Neural progenitor cell (in vitro differentiated cells): ENCODE data around the gene POR. TPM values are rescaled to one million over a fixed set of nuclear protein-coding genes. Genes with fewer than 3 reads are reported as not detected.

ENCODE experiments used
- DNase-seq: peaks from one replicate; pipeline ENCODE4 v3.0.0-alpha.2; 2016; ENCODE audit warnings: low spot score
- H2AFZ ChIP-seq: fragments of 200-600 bp; sonication (generic); replicated peaks from 2 replicates; pipeline ENCODE4 v1.6.1; 2016; ENCODE audit warnings: antibody characterized with exemption
- H3F3A ChIP-seq: fragments of 200-600 bp; sonication (generic); 2 replicates; pipeline ENCODE4 v1.6.1; 2016; ENCODE audit warnings: antibody characterized with exemption, low read depth
- H3K27ac ChIP-seq: fragments of 200-600 bp; sonication (generic); 2 replicates; pipeline ENCODE4 v1.5.1; 2016; ENCODE audit warnings: mild to moderate bottlenecking
- H3K27me3 ChIP-seq: fragments of 200-600 bp; sonication (generic); 2 replicates; pipeline ENCODE4 v1.6.1; 2016; ENCODE audit warnings: mild to moderate bottlenecking, moderate library complexity
- H3K36me3 ChIP-seq: fragments of 200-600 bp; sonication (generic); 2 replicates; pipeline ENCODE4 v1.5.1; 2016
- H3K4me1 ChIP-seq: fragments of 200-600 bp; sonication (generic); 2 replicates; pipeline ENCODE4 v1.6.1; 2016; ENCODE audit warnings: mixed run types
- H3K4me2 ChIP-seq: fragments of 200-600 bp; sonication (generic); 2 replicates; pipeline ENCODE4 v1.6.1; 2016
- H3K4me3 ChIP-seq: fragments of 200-600 bp; sonication (generic); 2 replicates; pipeline ENCODE4 v1.5.1; 2016
- H3K79me2 ChIP-seq: fragments of 200-600 bp; sonication (generic); 2 replicates; pipeline ENCODE4 v1.6.1; 2016; ENCODE audit warnings: low read depth
- H3K9ac ChIP-seq: fragments of 200-600 bp; sonication (generic); 2 replicates; pipeline ENCODE4 v1.6.1; 2016
- H3K9me3 ChIP-seq: fragments of 200-600 bp; sonication (generic); 2 replicates; pipeline ENCODE4 v1.5.1; 2016; ENCODE audit warnings: low read depth
- H4K20me1 ChIP-seq: fragments of 200-600 bp; sonication (generic); 2 replicates; pipeline ENCODE4 v1.6.1; 2016; ENCODE audit warnings: low read depth
- H3K27ac Mint-ChIP-seq: 3 replicates; pipeline ENCODE4 v1.8.0; 2021; ENCODE audit warnings: mixed read lengths
- H3K27me3 Mint-ChIP-seq: 2 replicates; pipeline ENCODE4 v1.8.0; 2022; ENCODE audit warnings: low read depth, mild to moderate bottlenecking, inconsistent platforms, moderate library complexity, mixed read lengths; ENCODE audit not compliant: insufficient read depth
- H3K36me3 Mint-ChIP-seq: 3 replicates; pipeline ENCODE4 v1.8.0; 2021; ENCODE audit warnings: mixed read lengths
- H3K4me1 Mint-ChIP-seq: 3 replicates; pipeline ENCODE4 v1.8.0; 2021; ENCODE audit warnings: mixed read lengths
- H3K4me3 Mint-ChIP-seq: 3 replicates; pipeline ENCODE4 v1.8.0; 2021; ENCODE audit warnings: mild to moderate bottlenecking, moderate library complexity, mixed read lengths
- H3K9me3 Mint-ChIP-seq: 3 replicates; pipeline ENCODE4 v1.8.0; 2020; ENCODE audit warnings: mixed read lengths
- CTCF ChIP-seq: fragments of 200-600 bp; sonication (generic); IDR thresholded peaks from 2 replicates; pipeline ENCODE4 v1.5.1; 2017; ENCODE audit warnings: antibody characterized with exemption, mild to moderate bottlenecking
- EZH2 ChIP-seq: fragments of 200-600 bp; sonication (generic); IDR thresholded peaks from 2 replicates; pipeline ENCODE4 v1.6.1; 2017; ENCODE audit warnings: antibody characterized with exemption, mild to moderate bottlenecking, moderate library complexity
- EZH2phosphoT487 ChIP-seq: fragments of 200-600 bp; sonication (generic); IDR thresholded peaks from 2 replicates; pipeline ENCODE4 v1.6.1; 2017; ENCODE audit warnings: antibody characterized with exemption
- total RNA-seq: library from RNA; depleted of rRNA; stranded (reverse); fragments of >200 nt; gene quantifications from 2 replicates; pipeline ENCODE4 v1.2.3, GENCODE V29; 2015; ENCODE audit warnings: low replicate concordance

The POR gene
- total RNA-seq, 1 donor from 2014 or later = 38.6 TPM

GRCh38 chr7:75981203-75981452, 66.2 kb downstream of the POR start:
- no peaks in the 10 kb centered on the region for H3F3A ChIP-seq
- Mint-ChIP-seq H3K27me3 (peaks cover 6% of the 10 kb centered on the region), H3K4me3 (no peak overlapping the region), H3K9me3 (no peaks in the 10 kb centered on the region), H3K27ac (no peak overlapping the region), H3K4me1 (peaks cover 6% of the 10 kb centered on the region), H3K36me3 (peaks cover 10% of the 10 kb centered on the region)
- H3K9me3 ChIP-seq = no peaks in the 10 kb centered on the region
- no peak overlapping the region for H3K27ac ChIP-seq
- no peak for DNase-seq
- no peaks in the 10 kb centered on the region for H3K79me2 ChIP-seq
- H3K27me3 ChIP-seq = no peaks in the 10 kb centered on the region
- no peaks in the 10 kb centered on the region for H3K4me1 ChIP-seq
- no peak for TF ChIP-seq EZH2
- TF ChIP-seq CTCF = no peak
- TF ChIP-seq EZH2phosphoT487 = no peak
- no peak overlapping the region for H3K4me2 ChIP-seq
- no peak overlapping the region for H2AFZ ChIP-seq
- H3K9ac ChIP-seq = no peak overlapping the region
- H3K36me3 ChIP-seq = no peaks in the 10 kb centered on the region
- no peaks in the 10 kb centered on the region for H4K20me1 ChIP-seq
- no peak overlapping the region for H3K4me3 ChIP-seq

GRCh38 chr7:75981453-75982305, 66.7 kb downstream of the POR start:
- peaks cover 6% of the 10 kb centered on the region for H3K27me3 Mint-ChIP-seq
- H3K36me3 ChIP-seq = no peaks in the 10 kb centered on the region

GRCh38 chr7:75982306-75983064, 67.5 kb downstream of the POR start:
- Mint-ChIP-seq H3K27me3 (peaks cover 6% of the 10 kb centered on the region), H3K27ac (no peak overlapping the region), H3K9me3 (no peaks in the 10 kb centered on the region), H3K4me1 (peaks cover 6% of the 10 kb centered on the region), H3K36me3 (peaks cover 17% of the 10 kb centered on the region), H3K4me3 (no peak overlapping the region)
- TF ChIP-seq CTCF = no peak
- no peak for TF ChIP-seq EZH2
- no peak for TF ChIP-seq EZH2phosphoT487
- Histone ChIP-seq H3K36me3 (no peaks in the 10 kb centered on the region), H3K9me3 (no peaks in the 10 kb centered on the region), H3K27me3 (no peaks in the 10 kb centered on the region), H3K9ac (no peak overlapping the region), H3K4me3 (no peak overlapping the region), H3K4me1 (no peaks in the 10 kb centered on the region), H2AFZ (no peak overlapping the region), H3K4me2 (no peak overlapping the region), H4K20me1 (no peaks in the 10 kb centered on the region), H3F3A (no peaks in the 10 kb centered on the region), H3K27ac (no peak overlapping the region), H3K79me2 (no peaks in the 10 kb centered on the region)
- no peak for DNase-seq

More at GRCh38 chr7:75981453-75982305, 66.7 kb downstream of the POR start:
- Histone ChIP-seq H3K9me3 (no peaks in the 10 kb centered on the region), H2AFZ (no peak overlapping the region), H3F3A (no peaks in the 10 kb centered on the region), H3K9ac (no peak overlapping the region), H3K27ac (no peak overlapping the region), H4K20me1 (no peaks in the 10 kb centered on the region), H3K4me1 (no peaks in the 10 kb centered on the region), H3K4me2 (no peak overlapping the region), H3K4me3 (no peak overlapping the region), H3K27me3 (no peaks in the 10 kb centered on the region), H3K79me2 (no peaks in the 10 kb centered on the region)
- no peaks in the 10 kb centered on the region for H3K9me3 Mint-ChIP-seq
- H3K36me3 Mint-ChIP-seq = peaks cover 11% of the 10 kb centered on the region
- no peak overlapping the region for H3K4me3 Mint-ChIP-seq
- DNase-seq = no peak
- no peak overlapping the region for H3K27ac Mint-ChIP-seq
- peaks cover 6% of the 10 kb centered on the region for H3K4me1 Mint-ChIP-seq
- TF ChIP-seq CTCF = no peak
- TF ChIP-seq EZH2 = no peak
- TF ChIP-seq EZH2phosphoT487 = no peak
